ENCODE results near the gene SOCS2. TPM values are rescaled to one million over a fixed set of nuclear protein-coding genes. Genes with fewer than 3 reads are reported as not detected.

The SOCS2 gene
- total and polyA plus RNA-seq, 10 of the 15 experiments (the other 5 are each of a cell fraction or from before 2014, with no cell fraction given) = 2.6 to 12.0 (median 7.2) TPM

- no peaks in the 10 kb centered on the region for H4K20me1 ChIP-seq (ENCODE audit: control insufficient read depth, insufficient read depth)
- POLR2A ChIA-PET = no interaction called here
- no TSS peak for BruUV-seq (replicated peaks)
Observed at GRCh38 chr12:93595351-93595750, 22.9 kb downstream of the SOCS2 start.

GRCh38 chr12:93597608-93598007, 25.1 kb downstream of the SOCS2 start:
- ChIA-PET CTCF (interaction anchor here (1.3 kb wide), 1 partner anchor 28 kb away, joined by 3 read pairs; no protein-coding TSS in a partner anchor), POLR2A (no interaction called here), RAD21 (ENCODE audit: unreplicated experiment) (interaction anchor here (2.3 kb wide), 1 partner anchor 28 kb away, joined by 7 read pairs; no protein-coding TSS in a partner anchor), SMC1A (ENCODE audit: uncharacterized antibody, unreplicated experiment) (no interaction called here)
- 88% methylated on average over 2 of the region's 2 CpGs for WGBS (ENCODE audit: insufficient coverage, insufficient replicate concordance, low lambda C conversion rate, missing lambda C conversion rate)
- no peak for TF ChIP-seq YY1 (IDR thresholded peaks at IDR 0.05; ENCODE audit: low read depth, low read length)
- TF ChIP-seq RCOR1 (conservative IDR thresholded peaks at IDR 0.05; ENCODE audit: low read depth, low read length) = no peak
- TF ChIP-seq SMAD1 (IDR thresholded peaks at IDR 0.05; ENCODE audit: low read depth, partially characterized antibody) = no peak
- no peak for TF ChIP-seq SPI1 (IDR thresholded peaks at IDR 0.05; ENCODE audit: borderline replicate concordance, insufficient read depth, low read depth, low read length)
- no peak for TF ChIP-seq TAF1 (IDR thresholded peaks at IDR 0.05; ENCODE audit: borderline replicate concordance, low read depth, low read length)
- TF ChIP-seq IRF4 (IDR thresholded peaks at IDR 0.05; ENCODE audit: low read depth, low read length) = no peak
- no peak for TF ChIP-seq LARP7 (IDR thresholded peaks at IDR 0.05)
- no peak for TF ChIP-seq NBN (IDR thresholded peaks at IDR 0.05)
- Histone ChIP-seq H3K9me3 (replicated peaks; ENCODE audit: control insufficient read depth, insufficient read depth, low read length) (no peaks in the 10 kb centered on the region), H3K4me1 (ENCODE audit: control insufficient read depth, insufficient read depth, low read length) (no peaks in the 10 kb centered on the region), H2AFZ (ENCODE audit: control insufficient read depth, low read depth, low read length) (no peak overlapping the region), H3K9ac (ENCODE audit: control insufficient read depth, insufficient read depth, low read length) (no peak overlapping the region), H3K36me3 (ENCODE audit: control insufficient read depth in 2 of 2, insufficient read depth in 2 of 2, low read length in 1 of 2) (no peaks in the 10 kb centered on the region), H4K20me1 (ENCODE audit: control insufficient read depth, insufficient read depth) (no peaks in the 10 kb centered on the region), H3K27ac (ENCODE audit: control insufficient read depth, insufficient read depth) (no peak overlapping the region), H3K4me2 (ENCODE audit: control insufficient read depth, insufficient read depth) (no peak overlapping the region), H3K79me2 (ENCODE audit: control insufficient read depth, insufficient read depth, low read length) (no peaks in the 10 kb centered on the region), H3K27me3 (replicated peaks in 1 of 2; ENCODE audit: control insufficient read depth in 2 of 2, insufficient read depth in 2 of 2, low read length in 1 of 2) (no peaks in the 10 kb centered on the region; a peak in 2 of 4 replicates), H3K4me3 (no peak overlapping the region)
- FAIRE-seq (no peak), ATAC-seq (no peak), DNase-seq (ENCODE audit: low read depth, low spot score) (no peak)
- BruUV-seq (replicated peaks) = no TSS peak
- in situ Hi-C loops (cut with MboI) (no loop called here), intact Hi-C loops (cut with micrococcal nuclease; ENCODE audit: unreplicated experiment) (no loop called here)

More at GRCh38 chr12:93595351-93595750, 22.9 kb downstream of the SOCS2 start:
- no peak overlapping the region for H2AFZ ChIP-seq (ENCODE audit: control insufficient read depth, low read depth, low read length)
- no peak overlapping the region for H3K9ac ChIP-seq (ENCODE audit: control insufficient read depth, insufficient read depth, low read length)
- no peaks in the 10 kb centered on the region; a peak in 2 of 4 replicates for H3K27me3 ChIP-seq (replicated peaks in 1 of 2; ENCODE audit: control insufficient read depth in 2 of 2, insufficient read depth in 2 of 2, low read length in 1 of 2)
- 39% methylated on average over 3 of the region's 3 CpGs for WGBS (ENCODE audit: insufficient coverage, insufficient replicate concordance, low lambda C conversion rate, missing lambda C conversion rate)
- no peaks in the 10 kb centered on the region for H3K79me2 ChIP-seq (ENCODE audit: control insufficient read depth, insufficient read depth, low read length)
- H3K4me1 ChIP-seq (ENCODE audit: control insufficient read depth, insufficient read depth, low read length) = peaks cover 5% of the 10 kb centered on the region; the same call in 1 of the 2 replicates
- H3K9me3 ChIP-seq (replicated peaks; ENCODE audit: control insufficient read depth, insufficient read depth, low read length) = no peaks in the 10 kb centered on the region
- SMC1A ChIA-PET (ENCODE audit: uncharacterized antibody, unreplicated experiment) = interaction anchor here (1.0 to 1.8 kb wide), 2 partner anchors 11 to 507 kb away, joined by 3 to 4 read pairs; no protein-coding TSS in a partner anchor
- RAD21 ChIA-PET (ENCODE audit: unreplicated experiment) = interaction anchor here (2.3 kb wide), 1 partner anchor 26 kb away, joined by 7 read pairs; no protein-coding TSS in a partner anchor
- DNase-seq (ENCODE audit: low read depth, low spot score) (no peak), FAIRE-seq (peak; percentile 31), ATAC-seq (no peak)
- H3K27ac ChIP-seq (ENCODE audit: control insufficient read depth, insufficient read depth) = no peak overlapping the region
- H3K36me3 ChIP-seq (ENCODE audit: control insufficient read depth in 2 of 2, insufficient read depth in 2 of 2, low read length in 1 of 2) = no peaks in the 10 kb centered on the region
- no peak overlapping the region for H3K4me3 ChIP-seq
- H3K4me2 ChIP-seq (ENCODE audit: control insufficient read depth, insufficient read depth) = no peak overlapping the region
- in situ Hi-C loops (cut with MboI) (no loop called here), intact Hi-C loops (cut with micrococcal nuclease; ENCODE audit: unreplicated experiment) (no loop called here)
- no peak for TF ChIP-seq NFYA (IDR thresholded peaks at IDR 0.05; ENCODE audit: borderline replicate concordance, low read depth, low read length)
- no peak for TF ChIP-seq ESRRA (IDR thresholded peaks at IDR 0.05; ENCODE audit: low read length)
- TF ChIP-seq RUNX3 (IDR thresholded peaks at IDR 0.05; ENCODE audit: low read length) = no peak
- TF ChIP-seq ELK1 (IDR thresholded peaks at IDR 0.05; ENCODE audit: low read depth, low read length) = no peak
- no peak for TF ChIP-seq ZNF274 (IDR thresholded peaks at IDR 0.05; ENCODE audit: insufficient read depth, insufficient read length)
- no peak for TF ChIP-seq LARP7 (IDR thresholded peaks at IDR 0.05)
- TF ChIP-seq RAD51 (IDR thresholded peaks at IDR 0.05) = no peak
- TF ChIP-seq CHD1 (IDR thresholded peaks at IDR 0.05; ENCODE audit: low read depth, low read length) = no peak
- CTCF ChIA-PET = interaction anchor here (0.9 to 1.1 kb wide), 2 partner anchors 92 to 142 kb away, joined by 3 to 4 read pairs; no protein-coding TSS in a partner anchor

All from GM12878 (cell line).